GM20000 (cell line): ENCODE data around the gene TMPRSS13.

Experiments used
- DNase-seq: peaks from one replicate; pipeline ENCODE4 v3.0.0; 2012; ENCODE audit warnings: low spot score
- CTCF ChIP-seq: IDR thresholded peaks from 2 replicates; pipeline ENCODE4 v1.5.1; 2012; ENCODE audit warnings: mild to moderate bottlenecking, control low read depth; ENCODE audit errors: extremely low read depth, missing control alignments

TMPRSS13 gene

GRCh38 chr11:117882311-117882905 is 46.8 kb downstream of the TMPRSS13 start:
- no peak for TF ChIP-seq CTCF
- no peak for DNase-seq

GRCh38 chr11:117881217-117881616 is 48.0 kb downstream of the TMPRSS13 start:
- TF ChIP-seq CTCF, result no peak
- DNase-seq, result no peak

GRCh38 chr11:117879516-117880480 is 49.4 kb downstream of the TMPRSS13 start:
- DNase-seq, result no peak
- TF ChIP-seq CTCF, result no peak

GRCh38 chr11:117878939-117879475 is 50.2 kb downstream of the TMPRSS13 start:
- TF ChIP-seq CTCF, result no peak

GRCh38 chr11:117878314-117878938 is 50.8 kb downstream of the TMPRSS13 start:
- TF ChIP-seq CTCF, result no peak
- DNase-seq, result no peak

More at GRCh38 chr11:117878939-117879475, 50.2 kb downstream of the TMPRSS13 start:
- no peak for DNase-seq

GRCh38 chr11:117877120-117877784 is 52.0 kb downstream of the TMPRSS13 start:
- TF ChIP-seq CTCF, result no peak
- no peak for DNase-seq
